Smooth muscle cell (in vitro differentiated cells): ENCODE data around the gene TMPRSS6. TPM values are rescaled to one million over a fixed set of nuclear protein-coding genes. Genes with fewer than 3 reads are reported as not detected.
A peak's percentile ranks its signal among the peaks of the same experiment; 100 is the strongest.

ENCODE experiments used
- DNase-seq: peaks from one replicate; lab custom pipeline; 2025; ENCODE audit not compliant: unreplicated experiment; lab: John Stamatoyannopoulos, UW
- H2AFZ ChIP-seq: fragments of 200-600 bp; sonication (generic); 2 replicates; pipeline ENCODE4 v1.6.0; 2016; ENCODE audit warnings: antibody characterized with exemption, low read depth, mild to moderate bottlenecking
- H3F3A ChIP-seq: fragments of 200-600 bp; sonication (generic); 2 replicates; pipeline ENCODE4 v1.6.0; 2017; ENCODE audit warnings: antibody characterized with exemption, low read depth
- H3K27ac ChIP-seq: fragments of 200-600 bp; sonication (generic); 2 replicates; pipeline ENCODE4 v1.5.1; 2016; ENCODE audit warnings: low read depth, mild to moderate bottlenecking
- H3K27me3 ChIP-seq: fragments of 200-600 bp; sonication (generic); 2 replicates; pipeline ENCODE4 v1.6.1; 2016; ENCODE audit warnings: low read depth, mild to moderate bottlenecking
- H3K36me3 ChIP-seq: fragments of 200-600 bp; sonication (generic); 2 replicates; pipeline ENCODE4 v1.5.1; 2016; ENCODE audit warnings: low read depth
- H3K4me1 ChIP-seq: fragments of 200-600 bp; sonication (generic); 2 replicates; pipeline ENCODE4 v1.5.1; 2016; ENCODE audit warnings: low read depth
- H3K4me2 ChIP-seq: fragments of 200-600 bp; sonication (generic); 2 replicates; pipeline ENCODE4 v1.6.0; 2016; ENCODE audit warnings: mild to moderate bottlenecking
- H3K4me3 ChIP-seq: fragments of 200-600 bp; sonication (generic); 2 replicates; pipeline ENCODE4 v1.5.1; 2016; ENCODE audit warnings: mild to moderate bottlenecking
- H3K79me2 ChIP-seq: fragments of 200-600 bp; sonication (generic); 2 replicates; pipeline ENCODE4 v1.6.0; 2016; ENCODE audit warnings: low read depth, mild to moderate bottlenecking
- H3K9ac ChIP-seq: fragments of 200-600 bp; sonication (generic); 2 replicates; pipeline ENCODE4 v1.6.0; 2016; ENCODE audit warnings: low read depth
- H3K9me3 ChIP-seq: fragments of 200-600 bp; sonication (generic); replicated peaks from 2 replicates; pipeline ENCODE4 v1.5.1; 2016; ENCODE audit warnings: low read depth
- H4K20me1 ChIP-seq: fragments of 200-600 bp; sonication (generic); 2 replicates; pipeline ENCODE4 v1.6.0; 2016; ENCODE audit warnings: low read depth
- WGBS: methylation state at CpG from one replicate; pipeline ENCODE4 v1.1.7; 2016; ENCODE audit warnings: low lambda C conversion rate; 5-methylcytosine and 5-hydroxymethylcytosine counted together
- polyA plus RNA-seq: library from polyadenylated mRNA; unstranded; fragments of >200 nt; fragmentation: Nextera tagmentation; extraction: Ambion mirVana; gene quantifications from 2 replicates; pipeline ENCODE4 v1.2.1, GENCODE V29; 2016
- total RNA-seq: library from RNA; depleted of rRNA; stranded (reverse); fragments of >200 nt; gene quantifications from 2 replicates; pipeline ENCODE4 v1.2.3, GENCODE V29; 2014
- TF ChIP-seq, protein P1 (sequence below): fragments of 200-600 bp; sonication (generic); IDR thresholded peaks from 2 replicates; pipeline ENCODE4 v1.5.1; 2017; ENCODE audit warnings: borderline replicate concordance, mild to moderate bottlenecking, antibody characterized with exemption; ENCODE audit not compliant: insufficient read depth, poor library complexity, severe bottlenecking

TMPRSS6 gene
- total and polyA plus RNA-seq, 2 experiments from 2014 or later = not detected

DNA sequence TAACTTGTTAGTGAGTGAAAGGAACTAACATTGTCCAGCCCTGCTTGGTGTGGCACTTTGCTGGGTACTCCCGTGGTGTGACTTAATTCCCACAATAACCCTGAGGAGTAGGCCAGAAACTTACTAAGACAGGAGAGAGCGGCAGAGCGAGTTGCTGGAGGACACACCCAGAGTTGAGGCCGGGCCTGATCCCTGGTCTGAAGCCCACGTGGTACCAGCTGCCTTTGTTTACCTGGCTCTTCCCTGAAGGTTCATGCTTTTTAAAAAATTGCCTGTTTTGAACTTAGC lies 89.4 kb downstream of the TMPRSS6 start:
- H4K20me1 ChIP-seq = peaks cover 47% of the 10 kb centered on the region
- TF ChIP-seq, protein P1, sequence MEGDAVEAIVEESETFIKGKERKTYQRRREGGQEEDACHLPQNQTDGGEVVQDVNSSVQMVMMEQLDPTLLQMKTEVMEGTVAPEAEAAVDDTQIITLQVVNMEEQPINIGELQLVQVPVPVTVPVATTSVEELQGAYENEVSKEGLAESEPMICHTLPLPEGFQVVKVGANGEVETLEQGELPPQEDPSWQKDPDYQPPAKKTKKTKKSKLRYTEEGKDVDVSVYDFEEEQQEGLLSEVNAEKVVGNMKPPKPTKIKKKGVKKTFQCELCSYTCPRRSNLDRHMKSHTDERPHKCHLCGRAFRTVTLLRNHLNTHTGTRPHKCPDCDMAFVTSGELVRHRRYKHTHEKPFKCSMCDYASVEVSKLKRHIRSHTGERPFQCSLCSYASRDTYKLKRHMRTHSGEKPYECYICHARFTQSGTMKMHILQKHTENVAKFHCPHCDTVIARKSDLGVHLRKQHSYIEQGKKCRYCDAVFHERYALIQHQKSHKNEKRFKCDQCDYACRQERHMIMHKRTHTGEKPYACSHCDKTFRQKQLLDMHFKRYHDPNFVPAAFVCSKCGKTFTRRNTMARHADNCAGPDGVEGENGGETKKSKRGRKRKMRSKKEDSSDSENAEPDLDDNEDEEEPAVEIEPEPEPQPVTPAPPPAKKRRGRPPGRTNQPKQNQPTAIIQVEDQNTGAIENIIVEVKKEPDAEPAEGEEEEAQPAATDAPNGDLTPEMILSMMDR = no peak
- H3K4me1 ChIP-seq = peaks cover 9% of the 10 kb centered on the region
- DNase-seq = no peak
- peak overlapping the region; percentile 87 for H3K4me2 ChIP-seq
- no peaks in the 10 kb centered on the region for H3K9me3 ChIP-seq
- H3K4me3 ChIP-seq = peak overlapping the region; percentile 90
- no peaks in the 10 kb centered on the region for H3K27me3 ChIP-seq
- H3K79me2 ChIP-seq = peaks cover 36% of the 10 kb centered on the region
- no peaks in the 10 kb centered on the region for H3K36me3 ChIP-seq
- no peak overlapping the region for H3K27ac ChIP-seq
- WGBS = 0% methylated on average over 5 of the region's 5 CpGs
- no peaks in the 10 kb centered on the region for H3F3A ChIP-seq
- H2AFZ ChIP-seq = peak overlapping the region; percentile 92
- H3K9ac ChIP-seq = peak overlapping the region; percentile 66

GRCh38 chr22:37019309-37020191 lies 90.0 kb downstream of the TMPRSS6 start, which contains the start of the genes MPST and TST:
TSS of gene MPST (plus strand) at chr22:37019742. CDS start at chr22:37019837, 95 bp downstream.
TSS of gene TST (minus strand) at chr22:37019447. CDS start at chr22:37018732, 715 bp downstream.
- Histone ChIP-seq H3K9ac (peak within 1 kb of the TSS; percentile 66), H2AFZ (peak within 1 kb of the TSS; percentile 92), H3K27ac (peak within 1 kb of the TSS; percentile 1), H3K27me3 (no peaks in the 10 kb centered on the region), H3K4me2 (peak within 1 kb of the TSS; percentile 87), H3K36me3 (no peaks in the 10 kb centered on the region), H4K20me1 (peaks cover 42% of the 10 kb centered on the region), H3K9me3 (no peaks in the 10 kb centered on the region), H3K79me2 (peaks cover 36% of the 10 kb centered on the region), H3K4me3 (peak within 1 kb of the TSS; percentile 90), H3F3A (no peaks in the 10 kb centered on the region), H3K4me1 (peaks cover 9% of the 10 kb centered on the region)
- peak; percentile 56 for DNase-seq
- under 1% methylated on average over 29 of the region's 107 CpGs for WGBS
- TF ChIP-seq, protein P1 = peak; percentile 5

GRCh38 chr22:37018815-37019308 lies 90.7 kb downstream of the TMPRSS6 start:
- Histone ChIP-seq H3K4me2 (peak overlapping the region; percentile 87), H3K4me1 (peaks cover 9% of the 10 kb centered on the region), H2AFZ (peak overlapping the region; percentile 0), H3K9me3 (no peaks in the 10 kb centered on the region), H3K79me2 (peaks cover 36% of the 10 kb centered on the region), H3K36me3 (no peaks in the 10 kb centered on the region), H3K4me3 (peak overlapping the region; percentile 90), H4K20me1 (peaks cover 39% of the 10 kb centered on the region), H3K9ac (peak overlapping the region; percentile 48), H3F3A (no peaks in the 10 kb centered on the region), H3K27me3 (no peaks in the 10 kb centered on the region), H3K27ac (peak overlapping the region; percentile 1)
- peak; percentile 54 for DNase-seq
- TF ChIP-seq, protein P1 = no peak
- under 1% methylated on average over 33 of the region's 35 CpGs for WGBS
